ENCODE results near the gene UCKL1.
A peak's percentile ranks its signal among the peaks of the same experiment; 100 is the strongest.

UCKL1 gene

GRCh38 chr20:63897978-63898561 is 58.1 kb downstream of the UCKL1 start:
- CTCF ChIA-PET, result no interaction called here
- TF ChIP-seq TARDBP (IDR thresholded peaks at IDR 0.05) (no peak), LEF1 (IDR thresholded peaks at IDR 0.05; ENCODE audit: borderline replicate concordance) (no peak), SP1 (IDR thresholded peaks at IDR 0.05) (no peak), HDGF (IDR thresholded peaks at IDR 0.05; ENCODE audit: borderline replicate concordance) (no peak), PKNOX1 (IDR thresholded peaks at IDR 0.05) (no peak)
- POLR2A ChIA-PET, result no interaction called here
- no peak for DNase-seq (ENCODE audit: extremely low spot score)

- POLR2A ChIA-PET, result interaction anchor here (1.0 to 1.6 kb wide), 3 partner anchors 10 to 32 kb away, joined by 3 to 7 read pairs (median 3); partner anchors contain the start of gene TPD52L2
- DNase-seq (ENCODE audit: extremely low spot score), result no peak
- CTCF ChIA-PET, result interaction anchor here (1.1 to 1.3 kb wide), 2 partner anchors 77 to 84 kb away, joined by 3 read pairs; no protein-coding TSS in a partner anchor
- no peak for TF ChIP-seq HDGF (IDR thresholded peaks at IDR 0.05; ENCODE audit: borderline replicate concordance)
- no peak for TF ChIP-seq LEF1 (IDR thresholded peaks at IDR 0.05; ENCODE audit: borderline replicate concordance)
- no peak for TF ChIP-seq BHLHE40 (IDR thresholded peaks at IDR 0.05; ENCODE audit: borderline replicate concordance)
- TF ChIP-seq TARDBP (IDR thresholded peaks at IDR 0.05), result no peak
- no peak for TF ChIP-seq L3MBTL2 (conservative IDR thresholded peaks at IDR 0.05)
These were observed 59.7 kb downstream of the UCKL1 start for GRCh38 chr20:63896264-63897105.

- TF ChIP-seq BHLHE40 (IDR thresholded peaks at IDR 0.05; ENCODE audit: borderline replicate concordance), result no peak
- no peak for TF ChIP-seq FOXM1 (IDR thresholded peaks at IDR 0.05; ENCODE audit: borderline replicate concordance)
- no peak for TF ChIP-seq ELF4 (IDR thresholded peaks at IDR 0.05)
- no peak for TF ChIP-seq SP1 (IDR thresholded peaks at IDR 0.05)
- TF ChIP-seq CTBP1 (IDR thresholded peaks at IDR 0.05; ENCODE audit: borderline replicate concordance), result no peak
- TF ChIP-seq FOXA1 (IDR thresholded peaks at IDR 0.05), result no peak
- no peak for TF ChIP-seq ZNF384 (IDR thresholded peaks at IDR 0.05)
- TF ChIP-seq FOXK2 (IDR thresholded peaks at IDR 0.05), result no peak
- TF ChIP-seq SUZ12 (IDR thresholded peaks at IDR 0.05), result no peak
- TF ChIP-seq L3MBTL2 (conservative IDR thresholded peaks at IDR 0.05), result no peak
- TF ChIP-seq LEF1 (IDR thresholded peaks at IDR 0.05; ENCODE audit: borderline replicate concordance), result no peak
- TF ChIP-seq HDGF (IDR thresholded peaks at IDR 0.05; ENCODE audit: borderline replicate concordance), result no peak
- no peak for TF ChIP-seq PKNOX1 (IDR thresholded peaks at IDR 0.05)
- no peak for TF ChIP-seq NFRKB (IDR thresholded peaks at IDR 0.05)
- no peak for TF ChIP-seq ARNT (IDR thresholded peaks at IDR 0.05)
- no peak for TF ChIP-seq TARDBP (IDR thresholded peaks at IDR 0.05)
- no peak for DNase-seq (ENCODE audit: extremely low spot score)
- POLR2A ChIA-PET, result interaction anchor here (1.0 to 1.6 kb wide), 3 partner anchors 11 to 31 kb away, joined by 3 to 7 read pairs (median 3); partner anchors contain the start of gene TPD52L2
- CTCF ChIA-PET, result interaction anchor here (1.1 to 1.3 kb wide), 2 partner anchors 78 to 85 kb away, joined by 3 read pairs; no protein-coding TSS in a partner anchor
These were observed 60.3 kb downstream of the UCKL1 start for GRCh38 chr20:63895952-63896263.

GRCh38 chr20:63895202-63895951 is 60.8 kb downstream of the UCKL1 start:
- ChIA-PET CTCF (interaction anchor here (1.1 to 1.3 kb wide), 2 partner anchors 79 to 85 kb away, joined by 3 read pairs; no protein-coding TSS in a partner anchor), POLR2A (interaction anchor here (1.0 to 1.8 kb wide), 4 partner anchors 11 to 30 kb away, joined by 3 to 10 read pairs (median 5); partner anchors contain the start of gene TPD52L2)
- no peak for DNase-seq (ENCODE audit: extremely low spot score)
- no peak for TF ChIP-seq SP1 (IDR thresholded peaks at IDR 0.05)
- no peak for TF ChIP-seq L3MBTL2 (conservative IDR thresholded peaks at IDR 0.05)

- POLR2A ChIA-PET, result interaction anchor here (1.0 to 1.8 kb wide), 2 partner anchors 18 to 29 kb away, joined by 3 to 10 read pairs; partner anchors contain the start of gene TPD52L2
These were observed 61.6 kb downstream of the UCKL1 start, which contains the start of gene DNAJC5 for GRCh38 chr20:63894358-63895201. Gene DNAJC5 (plus strand): TSS chr20:63895126. CDS start chr20:63928346, 33,220 bp downstream.

More at GRCh38 chr20:63894358-63895201, 61.6 kb downstream of the UCKL1 start, which contains the start of gene DNAJC5:
- DNase-seq (ENCODE audit: extremely low spot score), result peak; percentile 100
- CTCF ChIA-PET, result interaction anchor here (1.0 kb wide), 1 partner anchor 74 kb away, joined by 3 read pairs; no protein-coding TSS in a partner anchor
- TF ChIP-seq TARDBP (IDR thresholded peaks at IDR 0.05) (peak; percentile 98), ELF4 (IDR thresholded peaks at IDR 0.05) (no peak), PKNOX1 (IDR thresholded peaks at IDR 0.05) (peak; percentile 91), FOXA1 (IDR thresholded peaks at IDR 0.05) (no peak), ZNF384 (IDR thresholded peaks at IDR 0.05) (no peak), LEF1 (IDR thresholded peaks at IDR 0.05; ENCODE audit: borderline replicate concordance) (0 out of 2 replicates have a peak, but pooled peaks have one; percentile 61)
